HG03064 (cell line): ENCODE measurements around the gene WDSUB1.
A peak's percentile ranks its signal among the peaks of the same experiment; 100 is the strongest.

ENCODE experiments used
- ATAC-seq: cut with Tn5 transposase; IDR thresholded peaks from one replicate; pipeline ENCODE4 v1.9.1; 2021; ENCODE audit warnings: low read depth; ENCODE audit not compliant: unreplicated experiment

Gene WDSUB1, protein sequence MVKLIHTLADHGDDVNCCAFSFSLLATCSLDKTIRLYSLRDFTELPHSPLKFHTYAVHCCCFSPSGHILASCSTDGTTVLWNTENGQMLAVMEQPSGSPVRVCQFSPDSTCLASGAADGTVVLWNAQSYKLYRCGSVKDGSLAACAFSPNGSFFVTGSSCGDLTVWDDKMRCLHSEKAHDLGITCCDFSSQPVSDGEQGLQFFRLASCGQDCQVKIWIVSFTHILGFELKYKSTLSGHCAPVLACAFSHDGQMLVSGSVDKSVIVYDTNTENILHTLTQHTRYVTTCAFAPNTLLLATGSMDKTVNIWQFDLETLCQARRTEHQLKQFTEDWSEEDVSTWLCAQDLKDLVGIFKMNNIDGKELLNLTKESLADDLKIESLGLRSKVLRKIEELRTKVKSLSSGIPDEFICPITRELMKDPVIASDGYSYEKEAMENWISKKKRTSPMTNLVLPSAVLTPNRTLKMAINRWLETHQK

DNA sequence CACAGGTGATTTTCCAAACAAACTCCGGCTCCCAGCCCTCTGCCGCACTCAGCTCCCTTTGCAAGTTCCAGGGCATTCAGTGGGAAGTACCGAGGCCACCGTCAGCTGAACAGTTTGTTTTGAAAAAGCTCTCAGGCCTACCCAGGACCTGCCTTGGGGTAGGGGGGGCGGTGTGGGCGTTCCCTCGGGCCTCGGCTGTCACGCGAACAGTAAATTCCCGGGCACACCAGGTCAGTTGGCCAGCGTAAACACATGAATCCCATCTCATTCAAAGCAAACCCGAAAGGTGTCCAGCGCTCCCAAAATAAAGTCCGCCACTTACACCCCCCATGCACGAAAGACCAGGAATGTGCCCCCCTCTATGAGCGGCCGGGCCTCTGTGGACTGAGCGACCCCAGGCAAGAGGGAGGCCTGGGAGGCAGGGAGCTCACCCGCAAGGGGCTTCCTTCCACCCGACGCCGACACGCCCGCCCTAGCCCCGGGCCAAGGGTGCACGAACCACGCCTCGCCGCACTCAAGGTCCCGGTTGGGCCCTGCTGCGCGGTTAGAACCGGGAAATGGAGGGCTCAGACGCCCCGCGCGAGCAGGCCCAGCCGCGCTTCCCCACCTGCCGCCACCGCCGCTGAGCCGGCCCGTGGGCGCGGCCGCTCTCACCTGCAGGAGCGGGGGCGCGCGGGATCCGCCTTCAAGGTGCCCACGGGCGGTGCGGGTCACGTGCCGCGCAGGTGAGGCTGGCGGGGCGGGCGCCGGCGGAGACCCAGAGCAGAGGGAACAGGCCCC lies at the start of gene WDSUB1:
TSS of gene WDSUB1 (minus strand) at position 775 of the 780 bp plus-strand sequence. CDS start 3,634 bp downstream, outside the sequence.
- peak; percentile 7 for ATAC-seq

DNA sequence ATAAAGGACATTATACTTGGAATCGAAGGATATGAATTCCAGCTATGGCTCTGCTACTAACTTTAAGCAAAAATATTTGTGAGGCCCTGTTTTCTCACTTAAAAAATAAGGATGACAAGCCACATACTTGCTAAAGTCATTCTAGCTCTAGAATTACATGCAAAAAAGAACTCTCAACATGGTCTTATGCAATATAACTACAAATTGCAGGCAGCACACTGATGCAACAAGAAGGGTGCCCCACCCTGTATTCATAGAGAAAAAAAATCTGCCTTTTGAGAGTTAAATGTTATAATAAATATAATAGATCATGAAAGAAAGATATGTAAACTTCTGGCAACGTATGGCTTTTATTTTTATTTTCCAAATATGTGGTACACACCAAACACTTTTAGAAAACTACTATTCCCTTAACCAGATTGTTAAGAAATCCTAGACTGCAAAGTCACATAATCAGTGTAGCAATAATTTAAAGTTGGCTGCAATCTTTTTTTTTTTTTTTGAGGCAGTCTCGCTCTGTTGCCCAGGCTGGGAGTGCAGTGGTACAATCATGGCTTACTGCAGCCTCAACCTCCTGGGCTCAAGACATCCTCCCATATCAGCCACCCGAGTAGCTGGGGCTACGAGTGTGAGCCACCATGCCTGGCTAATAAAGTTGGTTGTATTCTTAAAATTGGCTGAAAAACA lies 40.2 kb upstream of the WDSUB1 start:
- ATAC-seq: no peak

DNA sequence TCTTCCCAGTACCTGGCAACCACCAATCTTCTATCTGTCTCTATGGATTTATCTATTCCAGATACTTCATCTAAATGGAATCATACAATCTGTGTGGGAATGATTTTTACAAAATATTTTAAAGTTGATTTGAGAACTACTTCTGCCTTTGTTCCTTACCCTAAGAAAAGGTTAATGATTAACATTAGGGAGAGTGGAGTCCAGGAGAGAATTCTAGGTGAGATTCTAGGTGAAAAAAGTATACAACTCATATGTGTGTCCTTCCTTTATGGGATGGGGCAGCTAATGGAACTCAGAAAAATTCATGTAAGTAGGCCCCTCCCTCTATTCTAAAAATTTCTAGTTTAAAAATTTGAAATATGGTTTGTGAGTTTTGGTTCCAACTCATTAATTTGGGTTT lies 35.9 kb upstream of the WDSUB1 start:
- ATAC-seq: no peak

DNA sequence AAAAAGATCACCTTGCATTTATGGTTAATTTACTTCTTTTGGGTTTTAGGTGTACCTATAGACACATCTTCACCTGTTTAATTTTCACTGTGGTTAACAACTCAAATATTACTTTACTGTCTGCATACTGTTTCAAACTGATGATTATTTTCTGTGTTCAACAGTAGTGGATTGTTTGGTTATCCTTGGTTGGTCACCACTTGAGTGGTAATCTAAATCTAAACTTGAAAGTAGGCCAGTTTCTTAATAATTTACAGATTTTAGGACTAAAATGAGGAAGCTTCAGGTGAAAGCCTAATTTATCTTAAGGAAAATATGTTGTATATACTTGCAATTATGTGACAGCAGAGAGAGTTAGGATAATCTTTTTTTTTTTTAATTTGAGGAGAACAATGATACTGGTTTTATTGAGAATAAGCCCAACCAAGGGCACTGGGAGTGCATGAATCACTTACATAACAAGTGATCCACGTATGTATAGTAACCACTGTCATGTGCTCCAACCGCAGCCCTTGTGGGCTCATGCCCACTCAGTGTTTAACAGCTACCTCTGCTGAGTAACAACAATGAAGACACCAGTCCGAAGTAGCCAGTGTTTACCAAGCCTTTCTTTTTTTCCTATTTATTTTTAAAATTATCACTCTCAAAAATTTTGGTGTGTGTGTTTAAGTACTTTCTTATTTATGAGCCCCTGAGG lies 31.0 kb upstream of the WDSUB1 start:
- peak; percentile 73 for ATAC-seq

DNA sequence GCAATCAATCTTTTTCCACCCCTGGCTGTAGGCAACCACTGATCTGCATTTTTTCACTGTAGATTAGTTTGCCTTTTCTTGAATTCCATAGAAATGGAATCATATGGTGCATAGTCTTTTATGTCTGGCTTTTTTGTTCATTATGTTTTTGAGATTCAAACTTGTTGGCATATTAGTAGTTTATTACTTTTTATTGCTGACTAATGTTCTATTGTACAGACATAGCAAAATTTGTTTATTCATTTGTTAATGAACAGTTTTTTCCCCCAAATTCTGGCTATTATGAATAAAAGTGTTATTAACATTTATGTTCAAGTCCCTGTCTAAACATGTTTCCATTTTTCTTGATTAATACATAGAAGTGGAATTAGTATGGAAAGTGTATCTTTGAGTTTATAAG lies 21.4 kb upstream of the WDSUB1 start:
- no peak for ATAC-seq

DNA sequence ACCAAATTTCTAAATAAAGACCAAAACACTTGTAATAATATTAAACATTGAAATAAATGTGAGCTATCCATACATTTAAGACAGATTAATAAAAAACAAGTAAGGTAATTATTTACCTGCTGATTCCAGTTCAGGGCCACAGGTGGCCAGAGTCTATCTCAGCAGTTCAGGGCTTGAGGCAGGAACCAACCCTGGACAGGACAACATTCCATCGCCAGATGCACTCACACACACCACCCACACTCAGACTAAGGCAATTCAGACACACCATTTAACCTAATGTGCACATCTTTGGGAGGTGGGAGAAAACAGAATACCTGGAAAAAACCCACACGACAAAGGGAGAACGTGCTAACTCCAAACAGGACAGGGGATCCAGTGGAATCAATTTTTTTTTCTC lies 14.1 kb upstream of the WDSUB1 start:
- no peak for ATAC-seq

DNA sequence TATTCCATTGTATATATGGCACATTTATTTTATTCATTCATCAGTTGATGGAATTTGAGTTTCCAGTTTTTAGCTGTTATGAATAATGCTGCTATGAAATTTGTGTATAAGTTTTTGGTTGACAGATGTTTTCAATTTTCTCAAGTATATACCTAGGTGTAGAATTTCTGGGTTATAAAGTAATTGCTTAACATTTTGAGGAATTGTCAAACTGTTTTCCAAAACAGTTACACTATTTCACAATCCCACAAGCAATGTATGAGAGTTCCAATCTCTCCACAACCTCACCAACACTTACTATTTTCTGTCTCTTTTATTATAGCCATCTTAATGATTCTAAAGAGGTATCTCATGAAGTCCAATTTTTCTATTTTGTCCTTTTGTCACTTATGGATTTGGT lies 12.5 kb upstream of the WDSUB1 start:
- no peak for ATAC-seq

DNA sequence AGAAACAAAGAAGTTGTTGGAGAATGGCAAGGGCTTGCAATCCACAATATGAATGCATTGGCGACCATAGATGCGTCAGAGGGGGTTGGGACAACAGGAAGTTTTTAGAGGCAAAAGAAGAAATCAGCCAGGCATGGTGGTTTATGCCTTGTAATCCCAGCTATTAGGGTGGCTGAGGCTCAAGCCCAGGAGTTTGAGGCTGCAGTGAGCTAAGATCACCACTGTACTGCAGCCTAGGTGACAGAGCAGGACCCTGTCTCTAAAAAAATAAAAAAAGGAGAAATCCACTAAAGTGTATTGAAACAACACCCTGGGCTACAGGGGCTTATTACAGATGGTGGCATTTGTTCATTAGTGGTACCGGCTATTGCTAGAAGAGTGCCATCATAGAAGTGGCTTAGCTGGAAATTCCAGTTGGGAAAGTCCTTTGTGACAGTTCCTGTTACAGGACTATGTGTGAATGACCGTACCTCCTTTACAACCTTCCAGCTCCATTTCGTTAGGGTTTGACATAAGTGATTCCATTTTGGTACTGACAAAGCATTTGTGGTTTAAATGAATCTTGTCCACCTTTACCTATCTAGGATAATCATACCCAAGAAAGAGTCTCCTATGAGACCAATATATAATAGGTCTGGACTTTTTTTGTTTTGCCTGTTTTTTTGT lies 10.7 kb upstream of the WDSUB1 start:
- ATAC-seq: no peak

DNA sequence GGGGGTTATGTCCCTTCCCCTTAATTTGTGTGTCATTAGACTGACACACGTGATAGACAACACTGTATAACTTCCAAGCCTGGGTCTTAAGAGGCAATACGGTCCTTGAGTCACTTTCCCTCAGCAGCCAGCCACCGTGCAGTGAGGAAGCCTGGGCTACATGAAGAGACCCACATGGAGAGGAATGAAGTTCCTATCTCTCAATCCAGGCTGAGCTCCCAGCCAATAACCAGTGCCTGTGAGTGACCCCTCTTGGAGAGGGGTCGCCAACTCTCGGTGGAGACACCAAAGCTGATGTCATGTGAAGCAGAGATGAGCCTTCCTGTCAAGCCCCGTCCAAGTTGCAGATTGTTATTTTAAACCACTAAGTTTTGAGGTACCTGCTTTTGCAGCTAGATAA lies 5.7 kb upstream of the WDSUB1 start:
- no peak for ATAC-seq

DNA sequence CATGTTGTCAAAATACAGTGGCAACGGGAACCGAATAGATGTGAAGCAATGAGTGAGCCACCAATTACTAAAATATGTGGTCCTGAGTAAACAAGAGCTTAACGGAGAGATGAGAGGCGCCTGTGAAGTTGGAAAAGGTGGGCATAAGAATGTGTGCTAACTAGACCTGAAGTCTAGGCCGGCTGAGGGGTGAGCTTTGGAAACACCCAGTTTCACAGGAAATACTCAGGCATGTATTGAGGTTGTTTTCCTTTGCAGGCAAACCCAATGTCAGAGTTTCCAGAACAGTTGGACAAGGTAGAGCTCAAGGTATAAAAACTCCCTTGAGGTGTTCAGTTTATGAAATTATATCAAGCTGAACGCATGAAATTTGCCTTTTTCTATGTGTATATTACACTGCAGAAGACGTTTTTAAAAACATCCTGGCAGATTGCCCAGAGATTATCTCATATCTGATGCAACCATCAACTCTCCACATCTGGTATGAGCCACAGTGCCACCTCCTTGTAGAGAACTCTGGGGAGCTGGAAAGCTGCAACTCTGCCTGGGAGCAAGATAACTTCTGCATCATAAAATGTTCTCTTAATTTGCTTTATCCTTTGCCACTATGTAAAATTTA lies 3.9 kb upstream of the WDSUB1 start:
- no peak for ATAC-seq

DNA sequence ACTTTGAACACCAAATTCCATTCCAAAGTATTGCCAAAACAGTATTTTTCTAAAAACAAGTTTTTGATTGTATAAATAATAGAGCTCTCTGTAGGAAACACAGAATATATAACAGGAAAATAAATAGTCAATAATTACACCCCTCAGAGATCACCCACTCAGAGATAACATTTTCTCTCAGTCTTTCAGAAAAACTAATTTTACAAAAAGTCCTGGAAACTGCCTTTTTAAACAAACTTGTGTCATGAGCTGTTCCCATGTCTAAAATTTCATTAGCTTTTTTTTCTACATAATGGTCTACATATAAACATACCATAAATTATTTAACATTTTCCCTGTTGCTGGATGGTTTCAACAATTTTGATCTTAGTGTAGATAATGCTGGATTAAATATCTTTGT lies 1.2 kb upstream of the WDSUB1 start:
- no peak for ATAC-seq

DNA sequence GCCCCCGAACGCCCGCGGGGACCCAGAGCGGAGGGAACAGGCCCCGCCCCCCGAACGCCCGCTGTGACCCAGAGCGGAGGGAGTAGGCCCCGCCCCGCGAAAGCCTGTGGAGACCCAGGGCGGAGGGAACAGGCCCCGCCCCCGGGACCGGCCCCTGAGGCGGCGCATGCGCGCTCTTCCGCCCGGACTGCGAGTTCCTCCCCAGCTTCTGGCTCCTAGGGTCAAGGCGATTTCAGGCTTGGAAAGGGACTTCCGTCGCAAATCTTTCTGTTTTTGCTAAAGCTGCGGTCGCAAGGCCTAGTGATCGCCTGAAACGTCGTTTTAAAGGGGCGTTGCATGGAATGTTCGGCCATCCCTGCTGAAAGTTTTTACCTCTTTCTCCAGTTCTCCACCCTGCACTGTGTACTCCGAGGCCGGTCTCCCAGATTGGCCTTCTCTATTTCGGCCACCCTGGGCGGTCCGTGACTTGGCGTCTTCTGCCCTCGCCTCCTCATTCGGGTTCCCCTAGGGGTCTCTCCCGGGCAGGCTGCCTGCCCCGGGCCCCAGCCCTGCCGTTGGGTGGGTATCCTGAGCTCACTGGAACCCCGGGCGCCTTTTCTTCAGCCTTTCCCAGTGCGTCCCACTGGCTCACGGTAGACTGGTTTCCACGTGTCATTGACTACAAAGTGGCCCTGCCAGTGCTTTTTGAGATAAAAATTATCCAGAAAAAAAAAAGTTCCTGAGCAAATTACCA lies 372 bp upstream of the WDSUB1 start:
- peak; percentile 84 for ATAC-seq

DNA sequence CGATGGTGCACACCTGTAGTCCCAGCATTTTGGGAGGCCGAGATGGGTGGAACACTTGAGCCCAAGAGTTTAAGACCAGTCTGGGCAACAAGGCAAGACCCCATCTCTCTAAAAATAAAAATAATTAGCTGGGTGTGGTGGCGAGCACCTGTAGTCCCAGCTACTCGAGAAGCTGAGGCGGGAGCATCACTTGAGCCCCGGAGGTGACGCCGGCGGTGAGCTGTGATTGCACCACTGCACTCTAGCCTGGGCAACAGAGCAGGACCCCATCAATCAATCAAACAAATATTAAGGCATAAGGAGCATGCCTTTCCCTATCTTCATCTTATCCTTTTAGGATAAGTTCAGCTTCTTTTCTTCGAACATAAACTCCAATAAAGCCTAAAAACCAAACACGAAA lies 1.1 kb downstream of the WDSUB1 start:
- ATAC-seq: no peak

DNA sequence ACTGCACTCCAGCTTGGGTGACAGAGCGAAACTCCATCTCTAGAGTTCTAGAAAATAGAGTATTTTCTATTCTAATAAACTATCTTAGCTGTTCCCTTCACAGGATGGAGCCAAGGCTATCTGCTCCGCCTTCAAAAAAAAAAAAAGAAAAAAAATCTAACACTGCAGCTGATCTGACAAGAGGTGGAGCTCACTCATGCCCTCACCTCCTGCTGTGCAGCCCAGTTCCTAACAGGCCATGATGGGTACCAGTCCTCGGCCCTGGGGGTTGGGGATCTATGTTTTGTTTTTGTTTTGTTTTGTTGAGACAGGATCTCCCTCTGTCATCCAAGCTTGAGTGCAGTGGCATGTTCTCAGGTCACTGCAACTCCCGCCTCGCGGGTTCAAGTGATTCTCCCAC lies 3.0 kb downstream of the WDSUB1 start:
- no peak for ATAC-seq

DNA sequence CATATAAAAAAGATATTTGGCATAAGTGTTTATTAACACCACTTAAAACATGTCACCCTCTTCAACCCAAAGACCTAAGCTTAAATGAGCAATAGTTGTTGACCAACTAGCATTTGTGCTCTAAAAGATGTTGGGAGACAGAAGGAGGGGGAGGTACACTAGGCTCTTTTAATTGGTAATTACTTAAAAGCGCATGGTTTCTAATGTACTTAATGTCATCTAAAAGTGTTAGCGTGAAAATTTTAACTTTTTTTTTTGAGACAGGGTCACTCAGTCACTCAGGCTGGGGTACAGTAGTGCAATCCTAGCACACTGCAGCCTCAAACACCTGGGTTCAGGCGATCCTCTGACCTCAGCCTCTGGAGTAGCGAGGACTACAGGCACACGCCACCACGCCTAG lies 5.5 kb downstream of the WDSUB1 start:
- ATAC-seq: no peak

DNA sequence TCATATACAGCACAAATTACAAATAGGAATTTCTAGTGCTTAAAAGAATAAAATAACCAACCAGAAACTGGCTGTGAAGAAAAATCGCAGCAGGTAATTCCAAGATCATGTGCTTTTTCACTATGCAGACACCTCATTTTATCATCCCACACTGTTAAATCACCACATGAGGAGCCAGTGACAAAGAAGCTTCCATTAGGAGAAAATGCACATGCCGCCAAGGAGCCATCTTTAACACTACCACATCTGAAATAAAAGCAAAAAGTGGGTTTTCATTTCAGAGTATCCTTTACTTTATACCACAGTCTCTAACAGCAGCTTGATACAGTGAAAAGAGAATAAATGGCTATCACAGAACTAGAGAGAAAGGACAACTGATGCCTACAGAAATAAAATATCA lies 6.8 kb downstream of the WDSUB1 start:
- ATAC-seq: no peak

DNA sequence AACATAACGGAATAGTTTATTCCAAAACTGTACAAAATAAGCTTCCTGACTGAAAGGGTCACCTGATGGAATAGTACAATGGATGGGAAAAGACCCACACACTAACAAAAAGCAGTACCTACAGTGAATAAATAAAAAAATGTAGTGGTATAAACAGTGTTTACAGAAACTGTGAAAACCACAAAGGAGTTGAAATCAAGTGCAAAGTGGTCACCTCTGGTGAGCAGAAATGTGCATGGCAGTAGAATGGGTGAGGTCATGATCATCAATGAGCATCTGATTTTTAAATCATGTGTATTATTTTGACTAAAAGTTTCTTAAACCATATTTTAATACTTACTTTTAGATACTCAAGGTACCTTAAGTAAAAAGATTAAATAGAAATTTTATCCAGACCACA lies 11.4 kb downstream of the WDSUB1 start:
- ATAC-seq: no peak

DNA sequence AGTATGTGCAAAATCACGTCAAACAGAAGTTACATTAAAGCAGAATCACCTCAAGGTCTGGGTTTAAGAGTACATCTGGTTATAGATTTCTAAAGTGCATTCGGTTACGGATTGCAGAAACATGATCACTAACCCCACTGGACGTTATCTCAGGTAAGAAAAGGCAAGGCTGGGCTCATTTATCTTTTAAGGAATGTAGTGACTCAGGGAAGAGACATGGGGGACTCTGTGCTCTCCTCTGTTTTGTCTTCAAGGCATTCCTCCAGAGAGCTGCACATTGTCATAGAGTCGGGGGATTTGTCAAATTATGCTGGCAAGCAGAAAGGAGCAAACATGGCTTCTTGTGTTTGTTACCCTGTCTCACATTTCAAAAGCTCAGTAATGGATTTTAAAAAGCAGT lies 14.3 kb downstream of the WDSUB1 start:
- ATAC-seq: no peak

DNA sequence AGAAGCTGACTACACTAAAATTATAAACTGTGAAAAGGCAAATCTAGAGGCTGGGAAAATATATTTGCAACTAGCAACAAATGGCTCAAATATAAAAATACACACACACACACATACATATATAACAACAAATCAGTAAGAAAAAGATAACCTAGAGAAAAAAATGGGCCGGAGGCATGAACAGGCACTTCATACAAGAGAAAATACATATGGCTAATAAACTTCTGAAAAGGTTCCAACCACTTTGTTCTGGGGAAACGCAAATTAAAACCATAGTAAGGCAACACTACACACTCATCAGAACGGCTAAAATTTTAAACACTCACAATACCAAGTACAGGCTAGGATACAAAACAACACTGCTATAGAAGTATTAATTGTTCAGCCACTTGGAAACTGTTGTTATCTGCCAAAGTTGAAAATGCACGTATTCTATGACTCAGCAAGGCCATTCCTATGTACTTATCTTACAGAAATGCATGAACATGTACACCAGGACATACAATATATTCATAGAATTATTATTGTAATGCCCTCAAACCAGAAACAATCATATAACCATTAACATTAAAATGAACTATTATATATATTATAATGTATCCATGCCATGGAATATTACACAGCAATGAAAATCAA lies 15.6 kb downstream of the WDSUB1 start:
- no peak for ATAC-seq
